Panc1 (cell line): ENCODE measurements around the gene DCXR. TPM values are rescaled to one million over a fixed set of nuclear protein-coding genes. Genes with fewer than 3 reads are reported as not detected.

Source experiments
- ATAC-seq: fragments of 200-7000 bp; cut with Tn5 transposase; 2 replicates; pipeline ENCODE4 v1.9.1; 2020; ENCODE audit warnings: mild to moderate bottlenecking, moderate library complexity
- BruUV-seq: library from RNA; stranded (reverse); fragments of 400-500 nt; replicated peaks from 2 replicates; lab custom pipeline; 2021; lab: Mats Ljungman, UMichigan
- CTCF ChIA-PET: fragments of 300-600 bp; sonication (Branson Sonifier 250); formaldehyde crosslinking; loops from one replicate; lab custom pipeline; 2022; ENCODE audit warnings: antibody characterized with exemption; lab: Charles Lee
- POLR2A ChIA-PET: fragments of 300-600 bp; sonication (Branson Sonifier 250); formaldehyde crosslinking; loops from one replicate; lab custom pipeline; 2022; ENCODE audit warnings: antibody characterized with exemption; lab: Charles Lee
- DNase-seq: peaks from one replicate; pipeline ENCODE4 v3.0.0-alpha.2; 2010; ENCODE audit warnings: low read depth, low spot score
- H3K27ac ChIP-seq: 2 replicates; pipeline ENCODE4 v1.5.1; 2011; ENCODE audit warnings: mild to moderate bottlenecking, low read length, inconsistent platforms
- H3K27me3 ChIP-seq: fragments of 200-500 bp; sonication (Bioruptor generic); 2 replicates; pipeline ENCODE4 v1.6.0; 2014; ENCODE audit warnings: low read length, inconsistent platforms; ENCODE audit not compliant: control insufficient read depth, insufficient read depth
- H3K36me3 ChIP-seq: fragments of 200-500 bp; sonication (Bioruptor generic); 2 replicates; pipeline ENCODE4 v1.5.1; 2014; ENCODE audit warnings: inconsistent platforms, mild to moderate bottlenecking, low read length, moderate library complexity; ENCODE audit not compliant: control insufficient read depth, insufficient read depth
- H3K4me1 ChIP-seq: 2 replicates; pipeline ENCODE4 v1.5.1; 2011; ENCODE audit warnings: inconsistent platforms, mild to moderate bottlenecking, low read length, moderate library complexity; ENCODE audit not compliant: control insufficient read depth, insufficient read depth
- H3K4me3 ChIP-seq, 2 experiments: 2 replicates each; pipeline ENCODE4 v1.5.1; 2011 to 2012; ENCODE audit warnings: low read depth in 2 of 2, low read length in 2 of 2, mild to moderate bottlenecking in 2 of 2, inconsistent platforms in 1 of 2, moderate library complexity in 1 of 2
- H3K9me3 ChIP-seq: fragments of 200-500 bp; sonication (Bioruptor generic); 2 replicates; pipeline ENCODE4 v1.5.1; 2014; ENCODE audit warnings: low read depth, mild to moderate bottlenecking, inconsistent platforms, low read length, moderate library complexity; ENCODE audit not compliant: control insufficient read depth, insufficient read depth
- CTCF ChIP-seq: fragments of 450-650 bp; IDR thresholded peaks from 2 replicates; pipeline ENCODE4 v1.5.1; 2017; ENCODE audit warnings: mild to moderate bottlenecking
- POLR2AphosphoS5 ChIP-seq: IDR thresholded peaks from 2 replicates; pipeline ENCODE4 v1.6.1; 2012; ENCODE audit warnings: mild to moderate bottlenecking, low read depth, low read length, moderate library complexity
- SIN3A ChIP-seq: IDR thresholded peaks from 2 replicates; pipeline ENCODE4 v1.6.1; 2012; ENCODE audit warnings: low read depth, mild to moderate bottlenecking, low read length, moderate library complexity, borderline replicate concordance; ENCODE audit not compliant: insufficient read depth
- TCF7L2 ChIP-seq: IDR thresholded peaks from 2 replicates; pipeline ENCODE4 v1.6.1; 2011; ENCODE audit warnings: mild to moderate bottlenecking, low read depth, low read length, inconsistent platforms
- in situ Hi-C: cut with HindIII; loops from 2 replicates; pipeline ENCODE4 v1.10.0; 2016; ENCODE audit warnings: low sequenced_read_pairs, low pct_unique_long_range_greater_than_20kb
- intact Hi-C: fragments of 100-400 bp; cut with micrococcal nuclease; formaldehyde crosslinking; loops from one replicate; pipeline ENCODE4 v1.10.0; 2022; ENCODE audit not compliant: unreplicated experiment
- total RNA-seq: library from RNA; stranded (reverse); gene quantifications from one replicate; pipeline ENCODE4 v1.2.1, GENCODE V29; 2021; ENCODE audit not compliant: unreplicated experiment
- TF ChIP-seq, protein P1 (sequence below), 2 experiments: IDR thresholded peaks; 2 replicates each; pipeline ENCODE4 v1.6.1; 2011 to 2012; ENCODE audit warnings: low read depth in 2 of 2, control low read depth in 1 of 2, low read length in 1 of 2, mild to moderate bottlenecking in 1 of 2, moderate library complexity in 1 of 2; ENCODE audit not compliant: insufficient read depth in 1 of 2

The DCXR gene
- total RNA-seq, 1 experiment from 2014 or later = 128 TPM

DNA sequence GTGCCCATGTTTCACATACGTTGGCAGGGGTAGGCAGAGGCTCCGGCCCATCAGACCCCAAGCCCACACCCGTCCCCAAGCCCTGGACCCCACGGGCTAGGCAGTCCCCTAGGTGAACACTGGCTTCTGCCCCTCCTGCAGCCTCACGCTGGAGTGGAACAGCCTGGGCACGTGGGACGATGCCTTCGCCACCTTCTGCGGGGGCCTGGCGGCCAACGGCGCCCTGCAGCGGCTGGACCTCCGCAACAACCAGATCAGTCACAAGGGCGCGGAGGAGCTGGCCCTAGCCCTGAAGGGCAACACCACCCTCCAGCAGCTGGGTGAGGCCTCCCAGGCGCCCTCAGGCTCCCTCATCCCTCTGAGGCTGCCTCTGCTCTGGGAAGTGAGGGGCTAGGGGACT is 12.6 kb downstream of the DCXR start:
- in situ Hi-C loops (no loop called here), intact Hi-C loops (loop anchor here (10.0 kb wide), 1 partner anchor 160 kb away; the partner anchor contains the start of gene P4HB)
- no peaks in the 10 kb centered on the region; the same call in 1 of the 2 replicates for H3K36me3 ChIP-seq
- CTCF ChIA-PET = no interaction called here
- peaks cover 22% of the 10 kb centered on the region for H3K4me1 ChIP-seq
- no peak for TF ChIP-seq TCF7L2
- no peak for TF ChIP-seq CTCF
- TF ChIP-seq SIN3A = no peak
- TF ChIP-seq, protein P1, sequence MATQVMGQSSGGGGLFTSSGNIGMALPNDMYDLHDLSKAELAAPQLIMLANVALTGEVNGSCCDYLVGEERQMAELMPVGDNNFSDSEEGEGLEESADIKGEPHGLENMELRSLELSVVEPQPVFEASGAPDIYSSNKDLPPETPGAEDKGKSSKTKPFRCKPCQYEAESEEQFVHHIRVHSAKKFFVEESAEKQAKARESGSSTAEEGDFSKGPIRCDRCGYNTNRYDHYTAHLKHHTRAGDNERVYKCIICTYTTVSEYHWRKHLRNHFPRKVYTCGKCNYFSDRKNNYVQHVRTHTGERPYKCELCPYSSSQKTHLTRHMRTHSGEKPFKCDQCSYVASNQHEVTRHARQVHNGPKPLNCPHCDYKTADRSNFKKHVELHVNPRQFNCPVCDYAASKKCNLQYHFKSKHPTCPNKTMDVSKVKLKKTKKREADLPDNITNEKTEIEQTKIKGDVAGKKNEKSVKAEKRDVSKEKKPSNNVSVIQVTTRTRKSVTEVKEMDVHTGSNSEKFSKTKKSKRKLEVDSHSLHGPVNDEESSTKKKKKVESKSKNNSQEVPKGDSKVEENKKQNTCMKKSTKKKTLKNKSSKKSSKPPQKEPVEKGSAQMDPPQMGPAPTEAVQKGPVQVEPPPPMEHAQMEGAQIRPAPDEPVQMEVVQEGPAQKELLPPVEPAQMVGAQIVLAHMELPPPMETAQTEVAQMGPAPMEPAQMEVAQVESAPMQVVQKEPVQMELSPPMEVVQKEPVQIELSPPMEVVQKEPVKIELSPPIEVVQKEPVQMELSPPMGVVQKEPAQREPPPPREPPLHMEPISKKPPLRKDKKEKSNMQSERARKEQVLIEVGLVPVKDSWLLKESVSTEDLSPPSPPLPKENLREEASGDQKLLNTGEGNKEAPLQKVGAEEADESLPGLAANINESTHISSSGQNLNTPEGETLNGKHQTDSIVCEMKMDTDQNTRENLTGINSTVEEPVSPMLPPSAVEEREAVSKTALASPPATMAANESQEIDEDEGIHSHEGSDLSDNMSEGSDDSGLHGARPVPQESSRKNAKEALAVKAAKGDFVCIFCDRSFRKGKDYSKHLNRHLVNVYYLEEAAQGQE (IDR thresholded peaks at IDR 0.05; ENCODE audit: insufficient read depth in 1 of 2, low read depth in 2 of 2, low read length in 1 of 2) = no peak
- no peak for TF ChIP-seq POLR2AphosphoS5
- H3K9me3 ChIP-seq = no peaks in the 10 kb centered on the region
- no peak for DNase-seq
- no TSS peak for BruUV-seq
- H3K27ac ChIP-seq = no peak overlapping the region
- no peak for ATAC-seq
- H3K4me3 ChIP-seq = no peak overlapping the region
- no peaks in the 10 kb centered on the region for H3K27me3 ChIP-seq
- POLR2A ChIA-PET = no interaction called here

- peaks cover 27% of the 10 kb centered on the region for H3K4me1 ChIP-seq
- H3K9me3 ChIP-seq = no peaks in the 10 kb centered on the region
- POLR2A ChIA-PET = interaction anchor here (0.6 kb wide), 2 partner anchors 27 to 143 kb away, joined by 6 to 13 read pairs; no protein-coding TSS in a partner anchor
- H3K27me3 ChIP-seq = no peaks in the 10 kb centered on the region
- TF ChIP-seq POLR2AphosphoS5 = no peak
- TF ChIP-seq CTCF = no peak
- TF ChIP-seq SIN3A = no peak; the same call in 1 of the 2 replicates
- TF ChIP-seq, protein P1 (IDR thresholded peaks at IDR 0.05; ENCODE audit: insufficient read depth in 1 of 2, low read depth in 2 of 2, low read length in 1 of 2) = no peak
- TF ChIP-seq TCF7L2 = no peak
- no peak for DNase-seq
- no peaks in the 10 kb centered on the region; the same call in 1 of the 2 replicates for H3K36me3 ChIP-seq
- in situ Hi-C loops (no loop called here), intact Hi-C loops (loop anchor here (10.0 kb wide), 1 partner anchor 159 kb away; the partner anchor contains the start of gene P4HB)
- CTCF ChIA-PET = interaction anchor here (1.3 to 5.3 kb wide), 2 partner anchors 14 to 63 kb away, joined by 6 to 37 read pairs; partner anchors contain the start of genes DCXR and NOTUM
- BruUV-seq = no TSS peak
- H3K4me3 ChIP-seq = peak overlapping the region; percentile 65 to 84
- peak overlapping the region; percentile 74 for H3K27ac ChIP-seq
- peak; percentile 9; the same call in 1 of the 2 replicates for ATAC-seq
These were observed 13.9 kb downstream of the DCXR start for GRCh38 chr17:82023447-82024241.
